ENCODE measurements around the gene CSF1.

GRCh38 chr1:109866071-109866470 lies 44.6 kb upstream of the CSF1 start:
- TF ChIP-seq CTCF (IDR thresholded peaks at IDR 0.05; ENCODE audit: poor library complexity) (no peak), EZH2 (IDR thresholded peaks at IDR 0.05; ENCODE audit: borderline replicate concordance) (no peak)
